ENCODE measurements around the gene SLAMF6.

DNA sequence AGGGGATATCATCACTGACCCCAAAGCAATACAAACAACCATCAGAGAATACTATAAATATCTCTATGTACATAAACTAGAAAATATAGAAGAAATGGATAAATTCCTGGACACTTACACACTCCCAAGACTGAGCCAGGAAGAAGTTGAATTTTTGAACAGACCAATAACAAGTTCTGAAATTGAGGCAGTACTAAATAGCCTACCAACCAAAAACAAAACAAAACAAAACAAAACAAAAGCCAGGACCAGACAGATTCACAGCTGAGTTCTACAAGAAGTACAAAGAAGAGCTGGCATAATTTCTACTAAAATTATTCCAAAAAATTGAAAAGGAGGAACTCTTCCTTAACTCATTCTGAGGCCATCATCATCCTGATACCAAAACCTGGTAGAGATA lies 37.8 kb upstream of the SLAMF6 start:
- TF ChIP-seq EZH2 (IDR thresholded peaks at IDR 0.05; ENCODE audit: borderline replicate concordance, low read depth, low read length, severe bottlenecking): no peak
- TF ChIP-seq, protein P1, sequence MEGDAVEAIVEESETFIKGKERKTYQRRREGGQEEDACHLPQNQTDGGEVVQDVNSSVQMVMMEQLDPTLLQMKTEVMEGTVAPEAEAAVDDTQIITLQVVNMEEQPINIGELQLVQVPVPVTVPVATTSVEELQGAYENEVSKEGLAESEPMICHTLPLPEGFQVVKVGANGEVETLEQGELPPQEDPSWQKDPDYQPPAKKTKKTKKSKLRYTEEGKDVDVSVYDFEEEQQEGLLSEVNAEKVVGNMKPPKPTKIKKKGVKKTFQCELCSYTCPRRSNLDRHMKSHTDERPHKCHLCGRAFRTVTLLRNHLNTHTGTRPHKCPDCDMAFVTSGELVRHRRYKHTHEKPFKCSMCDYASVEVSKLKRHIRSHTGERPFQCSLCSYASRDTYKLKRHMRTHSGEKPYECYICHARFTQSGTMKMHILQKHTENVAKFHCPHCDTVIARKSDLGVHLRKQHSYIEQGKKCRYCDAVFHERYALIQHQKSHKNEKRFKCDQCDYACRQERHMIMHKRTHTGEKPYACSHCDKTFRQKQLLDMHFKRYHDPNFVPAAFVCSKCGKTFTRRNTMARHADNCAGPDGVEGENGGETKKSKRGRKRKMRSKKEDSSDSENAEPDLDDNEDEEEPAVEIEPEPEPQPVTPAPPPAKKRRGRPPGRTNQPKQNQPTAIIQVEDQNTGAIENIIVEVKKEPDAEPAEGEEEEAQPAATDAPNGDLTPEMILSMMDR (IDR thresholded peaks at IDR 0.05; ENCODE audit: borderline replicate concordance, extremely low read depth, low read length, poor library complexity, severe bottlenecking): no peak
